GM21737 (cell line): Measurements from ENCODE around the gene SLC4A11.

Experiments used
- ATAC-seq: cut with Tn5 transposase; IDR thresholded peaks from one replicate; pipeline ENCODE4 v1.9.1; 2021; ENCODE audit warnings: mild to moderate bottlenecking, moderate library complexity; ENCODE audit not compliant: unreplicated experiment

The SLC4A11 gene

GRCh38 chr20:3247638-3248037, 8.6 kb upstream of the SLC4A11 start:
- ATAC-seq: no peak

- no peak for ATAC-seq
These were observed 7.7 kb upstream of the SLC4A11 start for GRCh38 chr20:3246682-3247081.

- no peak for ATAC-seq
These were observed 6.7 kb upstream of the SLC4A11 start for GRCh38 chr20:3245711-3246110.

GRCh38 chr20:3245156-3245555, 6.2 kb upstream of the SLC4A11 start:
- ATAC-seq: no peak

GRCh38 chr20:3244613-3245012, 5.6 kb upstream of the SLC4A11 start:
- ATAC-seq: no peak

GRCh38 chr20:3243718-3244358, 4.8 kb upstream of the SLC4A11 start:
- ATAC-seq: no peak

- ATAC-seq: no peak
These were observed 3.2 kb upstream of the SLC4A11 start for GRCh38 chr20:3242172-3242692.

GRCh38 chr20:3240776-3241363, 1.9 kb upstream of the SLC4A11 start:
- no peak for ATAC-seq

GRCh38 chr20:3239867-3240775, 1.1 kb upstream of the SLC4A11 start:
- ATAC-seq: no peak

GRCh38 chr20:3238616-3239025, 369 bp downstream of the SLC4A11 start:
- no peak for ATAC-seq

GRCh38 chr20:3237958-3238615, 903 bp downstream of the SLC4A11 start:
- no peak for ATAC-seq

GRCh38 chr20:3237011-3237957, 1.7 kb downstream of the SLC4A11 start:
- ATAC-seq: no peak

- ATAC-seq: no peak
These were observed 3.2 kb downstream of the SLC4A11 start for GRCh38 chr20:3235666-3236324.

GRCh38 chr20:3233991-3234498, 4.9 kb downstream of the SLC4A11 start:
- no peak for ATAC-seq

GRCh38 chr20:3233131-3233990, 5.6 kb downstream of the SLC4A11 start:
- ATAC-seq: no peak

GRCh38 chr20:3231889-3232588, 7.0 kb downstream of the SLC4A11 start:
- ATAC-seq: no peak

GRCh38 chr20:3231116-3231515, 7.9 kb downstream of the SLC4A11 start:
- ATAC-seq: no peak

GRCh38 chr20:3229798-3230197, 9.2 kb downstream of the SLC4A11 start:
- no peak for ATAC-seq
